Pancreas (tissue), 10 donors: ENCODE measurements around the gene PNPLA8. TPM values are rescaled to one million over a fixed set of nuclear protein-coding genes. Genes with fewer than 3 reads are reported as not detected.

Experiments used
- ATAC-seq, 4 donors: fragments of 200-7000 bp; cut with Tn5 transposase; one replicate each; pipeline versions ENCODE4 v1.8.0 to v1.9.1; 2020; ENCODE audit warnings: mild to moderate bottlenecking in 4 of 4, moderate library complexity in 4 of 4
- DNase-seq, 6 donors: peaks; one replicate each; pipeline ENCODE4 v3.0.0-alpha.2; 2020
- FAIRE-seq: peaks from 2 replicates; lab custom pipeline; 2012; peaks lifted over from hg19 to GRCh38; lab: Jason Lieb, UNC
- H3K27ac ChIP-seq, 4 donors: fragments of 200-600 bp; sonication (generic); 1 replicate in 3 of 4; 2 replicates in 1 of 4; pipeline versions ENCODE4 v1.5.0 to v1.8.0; 2020
- H3K27me3 ChIP-seq, 4 donors: fragments of 200-600 bp; one replicate each; pipeline ENCODE4 v1.8.0; 2021
- H3K36me3 ChIP-seq, 3 donors: fragments of 200-600 bp; sonication (generic) in 1 of 3; one replicate each; pipeline versions ENCODE4 v1.5.0 to v1.8.0; 2020 to 2021
- H3K4me1 ChIP-seq, 3 donors: fragments of 200-600 bp; one replicate each; pipeline ENCODE4 v1.8.0; 2021
- H3K4me3 ChIP-seq, 4 donors: fragments of 200-600 bp; sonication (generic) in 2 of 4; one replicate each; pipeline versions ENCODE4 v1.5.0 to v1.8.0; 2020 to 2021
- H3K9me3 ChIP-seq, 4 donors: fragments of 200-600 bp; one replicate each; pipeline ENCODE4 v1.8.0; 2021
- CTCF ChIP-seq, 4 donors: fragments of 200-600 bp; sonication (generic) in 3 of 4; IDR thresholded peaks; one replicate each; pipeline versions ENCODE4 v1.5.0 to v1.8.0; 2021; ENCODE audit warnings: antibody characterized with exemption in 4 of 4
- WGBS, 2 donors: extraction: QIAGEN DNeasy Blood & Tissue Kit; methylation state at CpG; one replicate each; pipeline ENCODE4 v1.1.7; 2013; 5-methylcytosine and 5-hydroxymethylcytosine counted together
- intact Hi-C, 3 donors: fragments of 100-400 bp; cut with DNase I; formaldehyde crosslinking; loops; one replicate each; pipeline versions ENCODE4 v1.11.1 to v1.14.2; 2022
- polyA plus RNA-seq, 2 donors: library from polyadenylated mRNA; stranded (reverse); fragments of 200-250 nt; gene quantifications; one replicate each; pipeline ENCODE4 v1.2.3, GENCODE V29; 2013
- total RNA-seq, 6 donors: library from RNA; stranded (reverse); fragmentation: NEBNext Ultra II Directional in 4 of 6; extraction: Animal tissue kit (Norgen Biotek cat#: 25700) in 4 of 6; gene quantifications; one replicate each; pipeline versions ENCODE4 v1.2.1 to v1.2.4, GENCODE V29; 2021 to 2023
- donor health status: healthy with polysubstance abuse.
- donor health status: DM: no; HTN: no; CAD: no; lungs with moderate emphysema.
- donor health status: DM: no; HTN: no; CAD: no.
- donor health status: control.
- donor health status: control.
- donor health status: Bipolar disorder and iron deficiency.
- donor health status: DM: yes; HTN: yes; CAD: no.
- donor health status: DM: no; HTN: no; CAD: no.
- donor health status: DM: no; HTN: no; CAD: no.
- donor health status: DM: yes; HTN: yes; CAD: no.

PNPLA8 gene
- total and polyA plus RNA-seq, 8 donors, result 5.2 to 13.4 (median 10.1) TPM

GRCh38 chr7:108537229-108537628 lies 11.3 kb upstream of the PNPLA8 start:
- Histone ChIP-seq H3K27me3 (no peaks in the 10 kb centered on the region), H3K4me1 (no peaks in the 10 kb centered on the region), H3K36me3 (no peaks in the 10 kb centered on the region), H3K4me3 (no peak overlapping the region), H3K27ac (no peak overlapping the region), H3K9me3 (no peaks in the 10 kb centered on the region)
- ATAC-seq, result no peak
- WGBS, 2 donors, result 82 to 87% methylated on average over 2 of the region's 2 CpGs
- DNase-seq, result no peak
- intact Hi-C loops, result no loop called here
- TF ChIP-seq CTCF (IDR thresholded peaks at IDR 0.05), result no peak
- FAIRE-seq, result no peak

GRCh38 chr7:108535744-108536143 lies 9.8 kb upstream of the PNPLA8 start:
- DNase-seq (no peak), FAIRE-seq (no peak), ATAC-seq (no peak)
- TF ChIP-seq CTCF (IDR thresholded peaks at IDR 0.05), result no peak
- no peaks in the 10 kb centered on the region for H3K36me3 ChIP-seq
- no peaks in the 10 kb centered on the region for H3K27me3 ChIP-seq
- H3K9me3 ChIP-seq, result no peaks in the 10 kb centered on the region
- H3K4me1 ChIP-seq, result no peaks in the 10 kb centered on the region
- no peak overlapping the region for H3K27ac ChIP-seq
- WGBS, 2 donors, result 76 to 81% methylated on average over 1 of the region's 1 CpG
- intact Hi-C loops, result no loop called here
- H3K4me3 ChIP-seq, result no peak overlapping the region

GRCh38 chr7:108535257-108535656 lies 9.3 kb upstream of the PNPLA8 start:
- H3K27me3 ChIP-seq, result no peaks in the 10 kb centered on the region
- H3K4me1 ChIP-seq, result no peaks in the 10 kb centered on the region
- H3K9me3 ChIP-seq, result no peaks in the 10 kb centered on the region
- H3K4me3 ChIP-seq, result no peak overlapping the region
- WGBS, 2 donors, result 64 to 89% methylated on average over 5 of the region's 5 CpGs
- H3K36me3 ChIP-seq, result no peaks in the 10 kb centered on the region
- TF ChIP-seq CTCF (IDR thresholded peaks at IDR 0.05), result no peak
- DNase-seq, result no peak
- H3K27ac ChIP-seq, result no peak overlapping the region
- no peak for ATAC-seq
- no peak for FAIRE-seq
- intact Hi-C loops, result no loop called here

GRCh38 chr7:108533712-108534111 lies 7.8 kb upstream of the PNPLA8 start:
- FAIRE-seq, result no peak
- ATAC-seq, result no peak
- Histone ChIP-seq H3K4me1 (no peaks in the 10 kb centered on the region), H3K27me3 (no peaks in the 10 kb centered on the region), H3K36me3 (no peaks in the 10 kb centered on the region), H3K9me3 (no peaks in the 10 kb centered on the region), H3K4me3 (no peak overlapping the region), H3K27ac (no peak overlapping the region)
- TF ChIP-seq CTCF (IDR thresholded peaks at IDR 0.05), result no peak
- WGBS, 2 donors, result 96 to 97% methylated on average over 3 of the region's 3 CpGs
- DNase-seq, result no peak
- intact Hi-C loops, result no loop called here

DNA sequence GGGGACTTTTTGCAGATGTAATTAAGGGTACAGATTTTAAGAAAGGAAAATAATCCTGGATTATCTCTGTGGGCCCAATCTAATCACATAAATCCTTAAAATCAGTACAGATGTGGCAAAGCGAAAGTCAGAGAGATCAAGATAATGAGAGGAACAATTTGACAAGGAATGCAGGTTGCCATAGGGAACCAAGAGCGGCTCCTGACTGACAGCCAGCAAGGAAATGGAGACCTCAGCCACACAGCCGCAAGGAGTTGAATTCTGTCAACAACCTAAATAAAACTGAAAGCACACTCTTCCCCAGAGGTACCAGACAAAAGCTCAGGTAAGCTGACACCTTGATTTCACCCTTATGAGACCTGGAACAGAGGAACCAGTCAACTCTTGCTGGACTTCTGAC lies 3.4 kb upstream of the PNPLA8 start:
- Histone ChIP-seq H3K36me3 (no peaks in the 10 kb centered on the region), H3K4me1 (peaks cover 8 to 11% (median 9%) of the 10 kb centered on the region in 3 donors), H3K27ac (no peak overlapping the region), H3K27me3 (no peaks in the 10 kb centered on the region), H3K9me3 (no peaks in the 10 kb centered on the region), H3K4me3 (no peak overlapping the region)
- WGBS, 2 donors, result 65 to 80% methylated on average over 3 of the region's 3 CpGs
- DNase-seq (no peak), FAIRE-seq (no peak), ATAC-seq (no peak)
- intact Hi-C loops, result no loop called here
- TF ChIP-seq CTCF (IDR thresholded peaks at IDR 0.05), result no peak
